GM19193 (cell line): ENCODE results near the gene RUNDC1.

Experiments
- POLR2A ChIP-seq: IDR thresholded peaks from 4 replicates; pipeline ENCODE4 v1.6.1; 2011; ENCODE audit not compliant: insufficient read depth, insufficient read length; ENCODE audit errors: extremely low read depth

Gene RUNDC1

DNA sequence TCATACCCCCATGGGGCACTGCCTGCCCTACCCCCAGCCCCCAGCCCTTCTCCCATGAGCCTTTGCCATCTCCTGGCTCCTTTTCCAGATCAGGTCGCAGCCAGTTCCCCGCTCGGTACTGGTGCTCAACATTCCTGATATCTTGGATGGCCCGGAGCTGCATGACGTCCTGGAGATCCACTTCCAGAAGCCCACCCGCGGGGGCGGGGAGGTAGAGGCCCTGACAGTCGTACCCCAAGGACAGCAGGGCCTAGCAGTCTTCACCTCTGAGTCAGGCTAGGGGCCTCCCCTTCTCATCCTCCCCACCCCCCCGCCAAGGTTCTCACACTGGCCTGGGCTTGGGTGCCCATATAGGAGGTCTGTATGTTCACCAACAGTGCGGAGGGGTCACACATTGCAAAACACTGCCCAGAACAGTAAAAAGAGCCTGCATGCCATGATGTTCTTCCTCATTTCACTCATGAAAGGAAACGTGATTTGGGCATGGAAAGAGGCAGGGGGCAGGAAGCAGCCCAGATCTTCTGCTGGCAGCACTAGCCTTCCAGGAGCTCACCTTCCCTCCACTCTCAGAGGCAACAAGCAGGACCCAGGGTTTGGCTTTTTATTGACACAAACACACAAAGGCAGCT lies 33.8 kb downstream of the RUNDC1 start:
- no peak for TF ChIP-seq POLR2A

DNA sequence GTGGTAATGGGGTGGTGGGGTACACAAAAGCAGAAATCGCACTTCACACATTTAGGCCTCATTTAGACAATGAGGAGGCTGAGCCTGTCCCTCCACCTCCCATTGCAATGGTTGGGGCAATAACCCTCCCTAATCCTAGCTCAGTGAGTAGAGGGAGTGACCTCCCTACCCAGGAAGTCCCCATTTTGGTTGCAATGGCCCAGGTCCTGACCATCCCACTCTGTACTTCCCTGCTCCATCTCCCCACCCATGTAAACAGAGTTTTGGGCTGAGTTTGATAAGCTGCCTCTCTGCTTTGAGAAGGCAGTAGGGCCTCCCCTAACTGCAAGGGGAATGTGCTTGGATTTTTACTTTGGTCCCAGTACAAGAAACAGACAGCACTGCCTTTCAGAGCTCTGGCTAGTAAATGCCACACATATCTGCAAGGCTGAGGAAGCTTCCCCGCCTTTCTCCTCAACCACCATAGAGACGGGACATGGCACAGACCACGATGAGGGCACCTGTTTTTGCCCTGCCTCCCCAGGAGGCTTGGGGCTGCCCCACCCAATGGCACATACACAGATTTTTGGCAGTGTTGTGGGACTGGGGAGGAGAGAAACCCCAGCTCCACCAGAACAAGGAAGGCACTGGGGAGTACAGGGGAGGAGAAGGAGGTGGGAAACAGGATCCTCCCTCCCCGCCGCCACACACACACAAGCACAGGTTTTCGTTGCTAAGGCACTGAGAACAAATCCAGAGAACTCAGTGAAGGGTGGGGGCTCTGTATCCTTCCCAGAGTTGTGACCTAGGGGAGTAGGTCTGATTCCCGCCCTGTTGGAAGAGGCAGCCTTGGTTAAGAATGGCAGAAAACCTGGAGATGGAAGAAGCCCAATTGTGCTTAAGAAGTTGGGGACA lies 34.5 kb downstream of the RUNDC1 start:
- no peak for TF ChIP-seq POLR2A

DNA sequence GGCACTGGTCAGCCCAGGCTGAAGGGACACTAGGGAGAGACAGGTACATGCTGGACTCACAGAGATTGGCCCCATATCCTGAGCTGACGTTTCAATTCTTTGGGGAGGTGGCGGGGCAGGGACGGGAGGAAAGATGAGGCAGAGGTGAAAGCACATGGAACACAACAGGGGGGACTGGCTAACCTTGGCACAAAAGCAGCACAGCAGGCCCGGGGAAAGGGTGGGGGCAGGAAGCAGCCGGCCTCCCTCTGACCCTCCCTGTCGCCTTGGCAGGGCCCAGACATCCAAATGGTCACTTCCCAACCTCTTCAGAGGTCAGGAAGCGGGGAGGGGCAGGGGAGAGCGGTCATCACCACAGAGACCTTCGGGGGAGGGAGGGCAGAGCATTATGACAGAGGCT lies 35.2 kb downstream of the RUNDC1 start:
- TF ChIP-seq POLR2A, result peak; percentile 28

DNA sequence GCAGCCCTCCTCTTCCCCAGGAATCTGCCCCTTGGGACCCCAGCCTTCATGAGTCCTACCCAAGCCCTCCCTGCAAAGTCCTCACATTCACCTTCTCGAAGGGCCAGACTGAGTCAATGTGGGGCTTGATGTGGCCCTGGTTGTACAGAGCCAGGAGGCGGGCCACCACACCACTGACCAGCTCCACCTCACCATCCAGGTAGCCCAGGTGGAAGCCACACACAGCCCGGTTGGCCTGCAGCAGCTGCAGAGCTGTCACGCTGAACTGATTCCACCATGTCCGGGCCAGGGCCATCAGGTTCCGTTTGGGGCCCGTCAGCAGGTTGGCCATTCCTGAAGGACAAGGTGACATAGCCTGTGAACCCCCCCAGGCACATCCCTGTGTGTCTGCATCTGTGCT lies 35.9 kb downstream of the RUNDC1 start:
- TF ChIP-seq POLR2A, result peak; percentile 34

DNA sequence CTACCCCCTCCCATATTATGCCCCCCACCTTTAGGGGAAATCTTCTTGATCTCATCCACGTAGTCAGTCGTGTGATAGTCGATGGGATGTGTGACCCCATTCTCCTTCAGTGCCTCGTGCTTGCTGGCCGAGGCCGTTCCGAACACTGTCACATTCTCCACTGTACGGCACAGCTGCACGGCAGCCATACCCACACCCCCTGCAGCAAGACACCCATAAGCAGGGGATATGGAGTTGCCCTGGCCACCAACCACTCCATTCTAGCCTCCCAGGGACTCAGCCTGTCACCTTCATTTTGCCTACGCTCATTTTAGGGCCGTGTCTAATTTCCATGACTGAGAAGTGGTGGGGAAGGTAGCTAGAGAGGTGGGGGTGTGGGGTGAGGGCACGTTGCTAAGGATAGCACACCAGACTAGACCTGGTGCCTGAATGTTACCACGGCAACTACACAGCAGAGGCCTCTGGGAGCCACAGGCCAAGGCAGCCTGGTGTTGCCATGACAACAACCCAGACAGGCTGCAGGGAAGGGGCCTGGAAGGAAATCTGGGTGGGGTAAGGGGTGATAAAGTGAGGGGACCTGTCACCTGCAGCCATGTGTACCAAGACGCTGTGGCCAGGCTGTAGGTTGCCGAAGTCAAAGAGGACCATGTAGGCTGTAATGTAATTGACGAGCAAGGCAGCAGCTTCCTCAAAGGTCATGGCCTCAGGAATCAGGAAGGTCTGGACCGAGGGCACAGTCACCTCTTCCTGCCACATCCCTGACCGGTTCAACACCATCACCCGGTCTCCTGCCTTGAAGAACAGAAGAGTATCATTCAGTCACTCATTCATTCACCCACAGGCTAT lies 37.9 kb downstream of the RUNDC1 start:
- TF ChIP-seq POLR2A, result no peak

DNA sequence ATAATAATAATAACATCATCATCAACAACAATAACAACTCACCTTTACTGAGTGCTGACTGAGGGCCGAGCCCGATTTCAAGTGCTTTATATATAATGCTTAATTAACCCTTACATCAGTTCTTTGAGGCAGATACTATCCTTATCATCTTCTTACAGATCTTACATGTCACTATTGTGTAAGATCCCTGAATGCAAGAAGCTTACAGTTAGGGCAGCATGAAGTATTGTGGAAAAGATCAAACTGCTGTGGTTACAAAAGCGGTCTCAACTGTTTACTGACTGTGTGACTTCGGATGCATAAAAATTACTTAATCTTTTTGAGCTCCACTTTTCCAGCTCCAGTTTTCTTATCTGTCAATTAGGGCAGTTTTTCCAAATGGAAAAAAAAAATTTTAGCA lies 38.6 kb downstream of the RUNDC1 start:
- no peak for TF ChIP-seq POLR2A

DNA sequence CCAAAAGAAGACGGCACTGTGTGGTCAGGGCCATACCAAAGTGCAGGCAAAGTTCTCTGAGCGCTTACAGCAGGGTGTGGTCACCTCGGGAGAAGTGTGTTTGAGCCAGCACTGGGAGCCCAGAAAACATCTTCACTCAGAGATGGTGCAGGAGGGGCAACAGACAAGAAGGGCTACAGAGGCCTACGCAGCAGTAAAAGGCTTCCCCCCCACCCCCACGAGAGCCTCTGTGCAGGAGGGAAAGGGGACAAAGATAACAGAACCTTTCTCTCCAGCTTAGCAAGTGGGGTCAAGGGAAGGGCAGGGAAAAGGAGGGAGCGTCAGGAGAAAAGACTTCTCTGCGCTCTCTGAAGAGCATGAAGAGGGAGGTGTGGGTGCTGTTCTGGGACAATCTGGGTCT lies 39.1 kb downstream of the RUNDC1 start:
- TF ChIP-seq POLR2A, result no peak

DNA sequence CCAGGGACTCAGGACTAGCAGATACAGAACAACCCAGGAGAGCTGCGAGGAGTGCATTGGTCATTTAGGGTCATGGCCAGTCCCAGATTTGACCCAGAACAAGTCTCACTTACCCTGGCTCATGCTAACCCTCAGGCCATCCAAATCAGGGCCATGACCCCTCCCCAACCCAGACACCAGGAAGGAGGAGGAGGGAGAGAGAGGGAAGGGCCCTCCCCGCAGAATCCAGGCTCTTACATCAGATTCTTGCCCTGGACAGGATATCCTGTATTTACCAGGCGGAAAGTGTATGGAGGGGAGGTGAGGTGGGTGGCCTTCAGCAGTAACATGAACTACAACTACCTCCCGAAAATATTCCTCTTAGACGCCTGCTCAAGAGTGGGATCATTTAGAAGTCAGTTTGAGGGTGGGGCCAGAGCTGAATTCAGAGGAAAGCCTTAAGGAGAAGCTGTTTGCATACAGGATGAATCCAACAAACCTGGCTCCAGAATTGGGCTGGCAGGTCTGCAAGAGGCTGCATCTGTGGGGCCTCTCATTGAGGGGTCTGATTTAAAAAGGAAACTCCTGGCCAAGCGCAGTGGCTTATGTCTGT lies 39.8 kb downstream of the RUNDC1 start:
- TF ChIP-seq POLR2A, result no peak

DNA sequence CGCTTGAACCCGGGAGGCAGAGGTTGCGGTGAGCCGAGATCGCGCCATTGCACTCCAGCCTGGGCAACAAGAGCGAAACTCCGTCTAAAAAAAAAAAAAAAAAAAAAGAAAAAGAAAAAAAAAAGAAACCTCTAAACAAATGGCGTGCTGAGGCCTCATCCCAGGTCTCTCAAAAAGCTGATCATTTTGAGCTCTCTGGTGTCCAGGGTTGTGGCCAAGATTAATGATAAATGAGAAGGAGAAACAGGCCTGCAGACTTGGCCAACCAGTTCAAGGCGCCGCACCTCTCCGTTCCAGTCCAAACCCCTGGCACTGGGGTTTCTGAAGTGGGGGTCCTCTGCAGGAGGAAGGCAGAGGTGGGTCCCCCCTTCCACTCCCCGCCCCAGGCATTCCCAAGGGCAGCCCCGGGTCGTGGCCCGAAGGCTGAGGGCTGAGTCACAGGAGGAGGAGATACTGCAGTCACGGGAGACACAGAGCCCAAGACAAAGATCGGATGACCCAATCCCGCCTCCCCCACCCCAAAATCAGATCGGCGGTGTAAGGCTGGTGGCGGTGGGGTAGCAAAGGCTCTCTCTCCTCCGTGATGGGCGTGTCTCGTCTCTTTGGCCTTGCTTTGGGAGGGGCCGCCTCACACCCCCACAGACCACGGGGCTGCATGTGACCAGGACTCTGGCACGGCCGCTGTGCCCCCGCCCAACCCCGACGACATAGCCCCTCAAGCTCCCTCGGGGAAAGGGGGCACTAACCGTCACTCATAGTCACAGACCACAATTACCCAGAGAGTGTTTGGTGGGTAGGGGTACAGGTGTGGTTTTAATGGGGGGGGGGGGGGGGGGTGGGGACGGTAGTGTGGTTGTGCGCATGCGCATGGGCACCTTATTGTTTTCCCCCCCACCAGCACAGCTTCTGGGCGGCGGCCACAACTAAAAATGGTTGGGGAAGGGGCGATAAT lies 40.7 kb downstream of the RUNDC1 start:
- TF ChIP-seq POLR2A, result no peak

DNA sequence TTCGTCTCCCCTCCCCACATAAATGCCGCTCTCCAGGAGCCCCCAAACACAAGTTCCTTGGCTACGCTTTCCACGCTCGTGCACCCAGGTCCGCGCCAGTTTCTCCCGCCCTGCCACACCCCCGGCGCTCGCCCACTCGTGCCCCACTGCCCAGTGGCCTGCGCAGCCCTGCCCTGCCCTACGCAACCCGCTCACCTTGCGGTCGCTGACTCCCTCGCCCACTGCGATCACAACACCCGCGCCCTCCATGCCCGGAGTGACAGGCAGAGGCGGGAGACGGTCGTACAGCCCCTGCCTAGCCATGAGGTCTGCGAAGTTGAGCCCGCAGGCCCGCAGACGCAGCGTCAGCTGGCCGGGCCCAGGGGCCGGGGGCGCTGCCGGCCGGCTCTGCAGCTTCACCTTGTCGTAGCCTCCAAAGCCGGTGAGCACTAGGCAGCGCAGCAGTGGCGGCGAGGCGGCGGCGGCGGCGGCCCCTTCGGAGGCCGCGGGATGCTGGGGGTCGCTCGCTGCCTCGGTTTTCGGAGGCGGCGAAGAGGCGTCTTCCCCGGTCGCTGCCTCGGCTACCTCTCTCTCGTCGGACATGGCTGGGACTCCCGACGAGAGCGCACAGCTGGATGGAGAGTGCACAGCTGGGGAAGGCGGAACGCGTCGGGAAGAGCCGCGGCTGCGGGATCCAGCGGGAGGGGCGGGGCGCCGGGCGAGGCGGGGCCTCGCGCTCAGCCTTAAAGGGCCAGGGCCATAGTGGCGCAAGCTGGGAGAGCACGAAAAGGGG lies 41.6 kb downstream of the RUNDC1 start, which contains the start of gene VAT1:
VAT1 (minus strand) TSS at position 645 of the 772 bp plus-strand sequence; CDS start at position 582, 63 bp downstream.
- TF ChIP-seq POLR2A, result no peak

DNA sequence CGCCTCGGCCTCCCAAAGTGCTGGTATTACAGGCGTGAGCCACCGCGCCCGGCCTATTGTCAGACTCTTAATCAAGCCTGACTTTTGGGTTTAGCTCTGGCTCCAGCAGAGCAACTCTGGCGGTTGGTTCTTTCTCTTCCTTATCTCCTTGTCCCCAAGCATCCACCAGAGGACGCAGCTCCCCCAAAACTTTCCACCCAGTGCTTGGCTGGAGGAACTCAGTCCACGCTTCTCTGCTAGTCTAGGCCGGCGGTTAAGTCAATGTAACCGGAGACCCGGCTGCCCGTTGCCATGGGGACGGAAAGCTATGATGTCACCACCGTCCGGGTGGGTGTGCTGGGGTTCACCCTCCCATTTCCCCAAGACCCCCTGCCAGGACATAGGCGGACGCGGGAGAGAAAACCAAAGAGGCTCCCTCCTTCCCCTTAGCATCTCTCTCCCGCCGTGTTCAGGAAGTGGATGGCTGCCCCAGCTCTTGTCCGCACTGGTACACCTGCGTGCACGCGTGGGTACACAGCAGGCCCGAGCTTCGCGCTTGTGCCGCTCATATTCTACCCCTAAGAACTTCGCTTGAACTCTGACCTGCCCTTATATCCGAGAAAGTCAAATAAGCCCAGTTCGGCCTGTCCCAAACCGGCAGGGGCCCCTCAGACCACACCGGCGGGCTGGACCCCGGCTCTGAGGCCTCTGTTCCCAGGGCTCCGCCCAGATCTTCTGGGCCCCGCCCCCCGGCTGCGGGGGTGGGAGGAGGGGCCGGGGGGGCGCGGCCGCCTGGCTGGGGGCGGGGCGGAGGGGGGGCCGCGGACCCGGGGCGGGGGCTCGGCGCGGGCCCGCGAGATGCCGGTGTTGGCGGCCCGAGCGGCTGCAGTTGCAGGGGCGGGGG lies 44.3 kb downstream of the RUNDC1 start, which contains the start of gene RND2:
RND2 (plus strand) TSS at position 825 of the 883 bp plus-strand sequence. CDS start 117 bp downstream, outside the sequence.
- TF ChIP-seq POLR2A, result no peak

DNA sequence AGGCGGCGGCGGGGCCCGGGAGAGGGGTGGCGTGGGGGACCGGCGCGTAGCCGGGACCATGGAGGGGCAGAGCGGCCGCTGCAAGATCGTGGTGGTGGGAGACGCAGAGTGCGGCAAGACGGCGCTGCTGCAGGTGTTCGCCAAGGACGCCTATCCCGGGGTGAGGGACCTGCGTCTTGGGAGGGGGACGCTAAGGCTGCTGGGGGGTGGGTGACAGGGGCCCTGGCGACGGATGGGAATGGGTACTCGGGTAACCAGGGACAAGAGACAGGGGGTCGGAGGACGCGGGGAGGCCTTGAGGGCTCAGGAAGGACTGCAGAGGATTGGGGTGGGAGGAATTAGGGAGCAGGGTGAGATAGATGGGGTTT lies 44.9 kb downstream of the RUNDC1 start:
- no peak for TF ChIP-seq POLR2A

DNA sequence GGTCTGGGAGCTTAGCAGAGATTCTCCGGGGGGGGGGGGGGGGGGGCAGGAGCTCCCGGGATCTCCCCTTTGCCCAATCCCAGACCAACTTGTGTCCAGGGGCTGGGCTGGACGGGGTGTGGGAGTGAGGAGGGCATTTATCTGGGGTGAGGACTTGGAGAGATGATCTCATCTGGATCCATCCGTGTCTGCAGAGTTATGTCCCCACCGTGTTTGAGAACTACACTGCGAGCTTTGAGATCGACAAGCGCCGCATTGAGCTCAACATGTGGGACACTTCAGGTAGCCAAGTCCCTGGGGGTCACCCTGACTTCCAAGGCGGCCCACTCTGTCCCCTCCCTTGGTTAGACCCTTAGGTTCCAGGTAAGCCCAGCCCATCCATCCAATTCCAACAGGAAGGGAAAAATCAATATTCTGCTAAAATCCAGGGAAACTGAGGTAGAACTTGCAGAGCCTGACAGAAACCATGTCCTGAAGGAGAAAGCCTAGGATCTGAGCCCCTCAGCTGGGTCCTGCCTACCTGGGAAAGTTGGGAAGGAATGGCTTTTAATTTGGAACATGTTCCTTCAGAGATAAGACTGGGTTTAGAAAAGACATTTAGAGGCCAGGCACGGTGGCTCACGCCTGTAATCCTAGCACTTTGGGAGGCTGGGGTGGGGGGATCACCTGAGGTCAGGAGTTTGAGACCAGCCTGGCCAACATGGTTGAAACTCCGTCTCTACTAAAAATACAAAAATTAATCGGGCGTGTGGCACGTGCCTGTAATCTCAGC lies 45.6 kb downstream of the RUNDC1 start:
- TF ChIP-seq POLR2A, result no peak
